K562 (cell line): ENCODE measurements around the gene CCSER1. TPM values are rescaled to one million over a fixed set of nuclear protein-coding genes. Genes with fewer than 3 reads are reported as not detected.

ENCODE experiments used
- E2F3 ChIP-seq: fragments of 250-450 bp; sonication (Bioruptor Pico); IDR thresholded peaks from 2 replicates; pipeline ENCODE4 v1.4.0; 2020; ENCODE audit warnings: mild to moderate bottlenecking
- GTF3C2 ChIP-seq: IDR thresholded peaks from 3 replicates; pipeline ENCODE4 v1.6.1; 2011; ENCODE audit warnings: borderline replicate concordance, mild to moderate bottlenecking, moderate library complexity; ENCODE audit not compliant: insufficient read length; ENCODE audit errors: extremely low read depth
- REST ChIP-seq, 2 experiments: fragments of 450-650 bp; formaldehyde crosslinking in 1 of 2; IDR thresholded peaks; 2 replicates each; pipeline versions ENCODE4 v1.4.0 to v1.6.1; 2014 to 2020; ENCODE audit warnings: mild to moderate bottlenecking in 2 of 2, borderline replicate concordance in 1 of 2, low read depth in 1 of 2
- SRSF7 ChIP-seq: fragments of 200-400 bp; formaldehyde crosslinking; optimal IDR thresholded peaks from 2 replicates; pipeline ENCODE3; 2017; ENCODE audit warnings: mild to moderate bottlenecking, low read depth, low read length
- polyA plus RNA-seq, 8 experiments: library from polyadenylated mRNA; depleted of rRNA in 4 of 8; stranded (reverse) in 5 of 8; unstranded in 3 of 8; fragments of >200 nt; fragmentation: Nextera tagmentation in 2 of 8; fragmentation: Illumina TruSeq in 1 of 8; extraction: Ambion mirVana in 2 of 8; extraction: Trizol in 1 of 8; gene quantifications; 2 replicates each; pipeline versions ENCODE4 v1.2.1 to v1.2.3, GENCODE V29; 2011 to 2014; ENCODE audit warnings: inconsistent platforms in 1 of 8, missing spikeins in 1 of 8
- total RNA-seq, 7 experiments: library from RNA; depleted of rRNA in 6 of 7; stranded (reverse); fragments of >200 nt in 6 of 7; fragmentation: Illumina TruSeq in 2 of 7; extraction: Trizol in 2 of 7; gene quantifications; 2 replicates each; pipeline versions ENCODE4 v1.2.1 to v1.2.3, GENCODE V29; 2011 to 2021; ENCODE audit warnings: low replicate concordance in 1 of 7
- TF ChIP-seq, protein P1 (sequence below): fragments of 450-650 bp; IDR thresholded peaks from 2 replicates; pipeline ENCODE4 v1.7.0; 2016; ENCODE audit warnings: borderline replicate concordance

The CCSER1 gene
- total and polyA plus RNA-seq, 9 of the 15 experiments (the other 6 are each of a cell fraction or from before 2014, with no cell fraction given), result not detected

DNA sequence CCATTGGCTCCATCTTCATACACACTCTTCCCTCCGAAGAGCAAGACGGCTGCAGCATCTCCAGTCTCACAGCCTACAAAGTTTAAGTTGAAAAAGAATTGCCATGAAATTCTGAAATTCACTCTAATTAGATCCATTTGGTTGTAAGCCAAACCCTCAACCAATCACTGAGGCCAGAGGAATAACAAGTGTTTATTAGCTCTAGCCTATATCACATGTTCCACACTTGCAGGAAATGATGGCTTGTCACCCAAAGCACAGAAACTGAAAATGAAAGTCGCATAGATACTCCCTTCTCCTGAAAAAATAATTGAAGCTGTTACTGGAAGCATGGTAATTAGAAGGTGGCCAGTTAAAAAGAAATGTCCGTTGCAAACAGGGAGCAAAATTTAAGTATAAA lies 1071.8 kb downstream of the CCSER1 start (continued):
- TF ChIP-seq GTF3C2 (no peak), E2F3 (CRISPR knock-in tag) (no peak), REST (IDR thresholded peaks at IDR 0.05; ENCODE audit: borderline replicate concordance) (no peak), REST (CRISPR knock-in tag; IDR thresholded peaks at IDR 0.05; ENCODE audit: low read depth) (no peak), SRSF7 (no peak)
- TF ChIP-seq, protein P1, sequence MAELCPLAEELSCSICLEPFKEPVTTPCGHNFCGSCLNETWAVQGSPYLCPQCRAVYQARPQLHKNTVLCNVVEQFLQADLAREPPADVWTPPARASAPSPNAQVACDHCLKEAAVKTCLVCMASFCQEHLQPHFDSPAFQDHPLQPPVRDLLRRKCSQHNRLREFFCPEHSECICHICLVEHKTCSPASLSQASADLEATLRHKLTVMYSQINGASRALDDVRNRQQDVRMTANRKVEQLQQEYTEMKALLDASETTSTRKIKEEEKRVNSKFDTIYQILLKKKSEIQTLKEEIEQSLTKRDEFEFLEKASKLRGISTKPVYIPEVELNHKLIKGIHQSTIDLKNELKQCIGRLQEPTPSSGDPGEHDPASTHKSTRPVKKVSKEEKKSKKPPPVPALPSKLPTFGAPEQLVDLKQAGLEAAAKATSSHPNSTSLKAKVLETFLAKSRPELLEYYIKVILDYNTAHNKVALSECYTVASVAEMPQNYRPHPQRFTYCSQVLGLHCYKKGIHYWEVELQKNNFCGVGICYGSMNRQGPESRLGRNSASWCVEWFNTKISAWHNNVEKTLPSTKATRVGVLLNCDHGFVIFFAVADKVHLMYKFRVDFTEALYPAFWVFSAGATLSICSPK, result no peak
